Naive thymus-derived CD4-positive, alpha-beta T cell (primary cell): ENCODE results near the gene ARHGEF17. TPM values are rescaled to one million over a fixed set of nuclear protein-coding genes. Genes with fewer than 3 reads are reported as not detected.

Experiments
- ATAC-seq: fragments of 150-1000 bp; cut with Tn5 transposase; 2 replicates; pipeline ENCODE4 v1.10.0; 2021; ENCODE audit warnings: mild to moderate bottlenecking, moderate library complexity
- CTCF ChIA-PET: fragments of 350-600 bp; sonication (Branson Sonifier 250); formaldehyde crosslinking; loops from one replicate; lab custom pipeline; 2021; ENCODE audit warnings: antibody characterized with exemption; lab: Charles Lee
- POLR2A ChIA-PET: fragments of 350-600 bp; sonication (Branson Sonifier 250); formaldehyde crosslinking; loops from one replicate; lab custom pipeline; 2021; ENCODE audit warnings: antibody characterized with exemption, inconsistent platforms; lab: Charles Lee
- DNase-seq, 9 donors: peaks; one replicate each; pipeline versions ENCODE4 v3.0.0 to v3.0.0-alpha.2; 2020 to 2022; ENCODE audit warnings: mixed read lengths in 1 of 9
- H3K27ac ChIP-seq: one replicate; pipeline ENCODE4 v1.7.0; 2013; ENCODE audit warnings: mild to moderate bottlenecking, low read depth, low read length, moderate library complexity
- H3K27me3 ChIP-seq, 2 donors: one replicate each; pipeline ENCODE4 v1.7.0; 2013; ENCODE audit warnings: low read length in 2 of 2, mild to moderate bottlenecking in 2 of 2, moderate library complexity in 2 of 2; ENCODE audit not compliant: control insufficient read depth in 2 of 2, insufficient read depth in 2 of 2
- H3K36me3 ChIP-seq, 3 experiments: 1 replicate in 2 of 3; 2 replicates in 1 of 3; pipeline ENCODE4 v1.7.0; 2013; ENCODE audit warnings: low read length in 3 of 3, mild to moderate bottlenecking in 3 of 3, moderate library complexity in 1 of 3; ENCODE audit not compliant: insufficient read depth in 3 of 3, control insufficient read depth in 2 of 3
- H3K4me1 ChIP-seq, 2 donors: one replicate each; pipeline ENCODE4 v1.7.0; 2013; ENCODE audit warnings: low read length in 2 of 2, mild to moderate bottlenecking in 2 of 2, moderate library complexity in 1 of 2; ENCODE audit not compliant: control insufficient read depth in 2 of 2, insufficient read depth in 2 of 2
- H3K4me3 ChIP-seq: 2 replicates; pipeline ENCODE4 v1.7.0; 2013; ENCODE audit warnings: mild to moderate bottlenecking, low read length
- H3K9me3 ChIP-seq, 3 experiments: 1 replicate in 2 of 3; 2 replicates in 1 of 3; pipeline ENCODE4 v1.7.0; 2013; ENCODE audit warnings: low read length in 3 of 3; ENCODE audit not compliant: control insufficient read depth in 2 of 3
- H3K27ac Mint-ChIP-seq, 9 donors: one replicate each; pipeline ENCODE4 v1.8.0; 2020 to 2022; ENCODE audit warnings: mixed read lengths in 9 of 9, mild to moderate bottlenecking in 8 of 9, moderate library complexity in 5 of 9, inconsistent platforms in 2 of 9
- H3K27me3 Mint-ChIP-seq, 5 donors: one replicate each; pipeline ENCODE4 v1.8.0; 2021 to 2022; ENCODE audit warnings: mixed read lengths in 5 of 5, mild to moderate bottlenecking in 1 of 5
- H3K36me3 Mint-ChIP-seq, 5 donors: one replicate each; pipeline ENCODE4 v1.8.0; 2020 to 2022; ENCODE audit warnings: mixed read lengths in 5 of 5, mild to moderate bottlenecking in 3 of 5, inconsistent platforms in 1 of 5
- H3K4me1 Mint-ChIP-seq, 7 donors: one replicate each; pipeline ENCODE4 v1.8.0; 2020 to 2022; ENCODE audit warnings: mixed read lengths in 7 of 7, mild to moderate bottlenecking in 3 of 7, inconsistent platforms in 1 of 7
- H3K4me3 Mint-ChIP-seq, 10 donors: one replicate each; pipeline ENCODE4 v1.8.0; 2020 to 2022; ENCODE audit warnings: mild to moderate bottlenecking in 10 of 10, mixed read lengths in 10 of 10, moderate library complexity in 6 of 10, inconsistent platforms in 2 of 10
- H3K9me3 Mint-ChIP-seq, 11 donors: one replicate each; pipeline ENCODE4 v1.8.0; 2020 to 2022; ENCODE audit warnings: mixed read lengths in 11 of 11, mild to moderate bottlenecking in 4 of 11, inconsistent platforms in 1 of 11, moderate library complexity in 1 of 11
- intact Hi-C, 2 donors: fragments of 100-400 bp; cut with micrococcal nuclease; formaldehyde crosslinking; loops; one replicate each; pipeline ENCODE4 v1.15.1; 2023
- polyA plus RNA-seq, 2 donors: library from polyadenylated mRNA; unstranded; fragments of 300-500 nt; fragmentation: Illumina TruSeq; gene quantifications; one replicate each; pipeline ENCODE4 v1.2.3, GENCODE V29; 2021
- total RNA-seq, 6 experiments: library from RNA in 5 of 6; stranded (reverse) in 5 of 6; gene quantifications; 1 replicate in 5 of 6; 2 replicates in 1 of 6; pipeline ENCODE4 v1.2.3 and lab custom pipeline; 2021 to 2026

The ARHGEF17 gene
- total and polyA plus RNA-seq, 7 experiments from 2014 or later = 0.11 to 1.1 (median 0.98) TPM; not detected in 4

- Mint-ChIP-seq H3K9me3 (peaks cover 0 to 5% (median 0%) of the 10 kb centered on the region in 11 donors), H3K4me1 (peaks cover 14 to 39% (median 20%) of the 10 kb centered on the region in 7 donors), H3K4me3 (peak overlapping the region in 9 of 10 donors; percentile 50 to 82 (median 69)), H3K36me3 (peaks cover 0 to 5% (median 2%) of the 10 kb centered on the region in 5 donors), H3K27ac (peak overlapping the region; percentile 88 to 100 (median 98)), H3K27me3 (no peaks in the 10 kb centered on the region)
- ATAC-seq (no peak), DNase-seq (no peak)
- Histone ChIP-seq H3K4me1 (peaks cover 30% of the 10 kb centered on the region in 2 donors), H3K4me3 (peak overlapping the region; percentile 42), H3K9me3 (no peaks in the 10 kb centered on the region), H3K27ac (peak overlapping the region; percentile 78), H3K27me3 (no peaks in the 10 kb centered on the region), H3K36me3 (no peaks in the 10 kb centered on the region)
- intact Hi-C loops = loop anchor here (1.0 to 10.0 kb wide), 4 partner anchors 11 to 1141 kb away; partner anchors contain the start of genes RELT (in 2 of the 2), FAM168A (in 1 of the 2) and INPPL1 (in 1 of the 2)
- ChIA-PET CTCF (interaction anchor here (0.6 to 8.6 kb wide), 6 partner anchors 10 to 558 kb away, joined by 3 to 81 read pairs (median 4); no protein-coding TSS in a partner anchor), POLR2A (interaction anchor here (0.6 to 1.4 kb wide), 6 partner anchors 8 to 454 kb away, joined by 3 to 6 read pairs (median 3); no protein-coding TSS in a partner anchor)
These were observed 57.5 kb downstream of the ARHGEF17 start for GRCh38 chr11:73365352-73366264.

- ChIA-PET POLR2A (interaction anchor here (0.7 to 1.4 kb wide), 7 partner anchors 8 to 23 kb away, joined by 3 to 6 read pairs (median 4); no protein-coding TSS in a partner anchor), CTCF (interaction anchor here (0.8 to 8.6 kb wide), 4 partner anchors 9 to 35 kb away, joined by 3 to 81 read pairs (median 4); no protein-coding TSS in a partner anchor)
- Histone ChIP-seq H3K4me1 (peaks cover 30% of the 10 kb centered on the region in 2 donors), H3K36me3 (no peaks in the 10 kb centered on the region), H3K27ac (peak overlapping the region; percentile 78), H3K4me3 (peak overlapping the region; percentile 42), H3K9me3 (no peaks in the 10 kb centered on the region), H3K27me3 (no peaks in the 10 kb centered on the region)
- intact Hi-C loops = loop anchor here (1.0 to 10.0 kb wide), 3 partner anchors 10 to 1141 kb away; partner anchors contain the start of genes RELT (in 2 of the 2), FAM168A (in 1 of the 2) and INPPL1 (in 1 of the 2)
- Mint-ChIP-seq H3K4me3 (peak overlapping the region; percentile 48 to 82 (median 66)), H3K27ac (peak overlapping the region; percentile 88 to 100 (median 98)), H3K27me3 (no peaks in the 10 kb centered on the region), H3K36me3 (peaks cover 0 to 5% (median 2%) of the 10 kb centered on the region in 5 donors), H3K9me3 (peaks cover 0 to 5% (median 0%) of the 10 kb centered on the region in 11 donors), H3K4me1 (peaks cover 14 to 39% (median 20%) of the 10 kb centered on the region in 7 donors)
- peak in 7 of 9 donors; percentile 49 to 79 (median 66) for DNase-seq
- peak; percentile 87 for ATAC-seq
These were observed 58.2 kb downstream of the ARHGEF17 start for GRCh38 chr11:73366265-73366610.

- Mint-ChIP-seq H3K4me3 (peak overlapping the region; percentile 4 to 69 (median 47)), H3K36me3 (peaks cover 0 to 5% (median 2%) of the 10 kb centered on the region in 5 donors), H3K9me3 (peaks cover 0 to 5% (median 0%) of the 10 kb centered on the region in 11 donors), H3K4me1 (peaks cover 14 to 39% (median 24%) of the 10 kb centered on the region in 7 donors), H3K27me3 (no peaks in the 10 kb centered on the region), H3K27ac (peak overlapping the region; percentile 88 to 100 (median 98))
- ATAC-seq = no peak
- intact Hi-C loops = loop anchor here (1.0 to 10.0 kb wide), 3 partner anchors 9 to 1142 kb away; partner anchors contain the start of genes RELT (in 2 of the 2), FAM168A (in 1 of the 2) and INPPL1 (in 1 of the 2)
- POLR2A ChIA-PET = interaction anchor here (1.0 to 1.4 kb wide), 4 partner anchors 8 to 13 kb away, joined by 3 to 6 read pairs (median 4); no protein-coding TSS in a partner anchor
- peak overlapping the region; percentile 78 for H3K27ac ChIP-seq
- H3K36me3 ChIP-seq = no peaks in the 10 kb centered on the region
- H3K27me3 ChIP-seq = no peaks in the 10 kb centered on the region
- no peak for DNase-seq
- H3K4me3 ChIP-seq = no peak overlapping the region
- CTCF ChIA-PET = interaction anchor here (0.8 to 8.6 kb wide), 2 partner anchors 15 to 18 kb away, joined by 3 to 81 read pairs; no protein-coding TSS in a partner anchor
- H3K4me1 ChIP-seq = peaks cover 30% of the 10 kb centered on the region in 2 donors
- no peaks in the 10 kb centered on the region for H3K9me3 ChIP-seq
These were observed 58.9 kb downstream of the ARHGEF17 start for GRCh38 chr11:73366953-73367352.

GRCh38 chr11:73367482-73368024 lies 59.5 kb downstream of the ARHGEF17 start:
- CTCF ChIA-PET = interaction anchor here (8.6 kb wide), 1 partner anchor 16 kb away, joined by 81 read pairs; no protein-coding TSS in a partner anchor
- POLR2A ChIA-PET = interaction anchor here (1.0 to 1.4 kb wide), 3 partner anchors 8 to 12 kb away, joined by 4 to 6 read pairs (median 4); no protein-coding TSS in a partner anchor
- Mint-ChIP-seq H3K27ac (peak overlapping the region; percentile 88 to 100 (median 98)), H3K9me3 (peaks cover 0 to 5% (median 0%) of the 10 kb centered on the region in 11 donors), H3K4me1 (peaks cover 15 to 39% (median 24%) of the 10 kb centered on the region in 7 donors), H3K27me3 (no peaks in the 10 kb centered on the region), H3K36me3 (peaks cover 0 to 5% (median 2%) of the 10 kb centered on the region in 5 donors), H3K4me3 (peak overlapping the region in 5 of 10 donors; percentile 22 to 69 (median 50))
- no peaks in the 10 kb centered on the region for H3K27me3 ChIP-seq
- H3K27ac ChIP-seq = peak overlapping the region; percentile 78
- no peaks in the 10 kb centered on the region for H3K36me3 ChIP-seq
- ATAC-seq (no peak), DNase-seq (no peak)
- H3K4me1 ChIP-seq = peaks cover 30% of the 10 kb centered on the region in 2 donors
- no peaks in the 10 kb centered on the region for H3K9me3 ChIP-seq
- H3K4me3 ChIP-seq = no peak overlapping the region
- intact Hi-C loops = loop anchor here in 1 of 2 donors (10.0 kb wide), 1 partner anchor 1143 kb away; the partner anchor contains the start of gene INPPL1

- Mint-ChIP-seq H3K36me3 (peaks cover 0 to 3% (median 0%) of the 10 kb centered on the region in 5 donors), H3K27ac (peak overlapping the region in 4 of 9 donors; percentile 23 to 76 (median 44)), H3K27me3 (no peaks in the 10 kb centered on the region), H3K4me3 (no peak overlapping the region), H3K9me3 (no peaks in the 10 kb centered on the region), H3K4me1 (peaks cover 8 to 31% (median 20%) of the 10 kb centered on the region in 7 donors)
- H3K27me3 ChIP-seq = no peaks in the 10 kb centered on the region
- ATAC-seq (no peak), DNase-seq (no peak)
- H3K36me3 ChIP-seq = no peaks in the 10 kb centered on the region
- H3K4me3 ChIP-seq = no peak overlapping the region
- intact Hi-C loops = loop anchor here in 1 of 2 donors (10.0 kb wide), 1 partner anchor 392 kb away; the partner anchor contains the start of gene RAB6A
- no peak overlapping the region for H3K27ac ChIP-seq
- H3K9me3 ChIP-seq = no peaks in the 10 kb centered on the region
- CTCF ChIA-PET = interaction anchor here (1.1 to 1.6 kb wide), 2 partner anchors 20 to 21 kb away, joined by 3 to 5 read pairs; no protein-coding TSS in a partner anchor
- POLR2A ChIA-PET = no interaction called here
- H3K4me1 ChIP-seq = peaks cover 15 to 20% of the 10 kb centered on the region in 2 donors
These were observed 64.4 kb downstream of the ARHGEF17 start for GRCh38 chr11:73372375-73372993.
